Measurements from ENCODE around the gene SSR3. TPM values are rescaled to one million over a fixed set of nuclear protein-coding genes. Genes with fewer than 3 reads are reported as not detected.

The SSR3 gene
- total RNA-seq, 2 experiments from 2014 or later = 113 to 118 TPM

- DNase-seq = no peak
- Mint-ChIP-seq H3K4me3 (no peak overlapping the region), H3K27ac (no peak overlapping the region), H3K9me3 (no peaks in the 10 kb centered on the region), H3K36me3 (peaks cover 24% of the 10 kb centered on the region), H3K27me3 (no peaks in the 10 kb centered on the region), H3K4me1 (peaks cover 19% of the 10 kb centered on the region)
- POLR2A ChIA-PET = interaction anchor here (1.2 kb wide), 1 partner anchor 13 kb away, joined by 4 read pairs; the partner anchor contains the start of gene SSR3
- ATAC-seq (ENCODE audit: low read depth) = no peak
Observed at GRCh38 chr3:156542101-156543042, 12.5 kb downstream of the SSR3 start.

- Mint-ChIP-seq H3K4me3 (no peak overlapping the region), H3K27ac (no peak overlapping the region), H3K4me1 (peaks cover 14% of the 10 kb centered on the region), H3K9me3 (no peaks in the 10 kb centered on the region), H3K27me3 (no peaks in the 10 kb centered on the region), H3K36me3 (peaks cover 4% of the 10 kb centered on the region)
- DNase-seq = no peak
- POLR2A ChIA-PET = no interaction called here
- no peak for ATAC-seq (ENCODE audit: low read depth)
Observed at GRCh38 chr3:156539802-156540201, 15.1 kb downstream of the SSR3 start.

- no peak overlapping the region for H3K27ac Mint-ChIP-seq
- peaks cover 4% of the 10 kb centered on the region for H3K36me3 Mint-ChIP-seq
- no peaks in the 10 kb centered on the region for H3K9me3 Mint-ChIP-seq
- ATAC-seq (ENCODE audit: low read depth) (no peak), DNase-seq (no peak)
- H3K4me3 Mint-ChIP-seq = no peak overlapping the region
- peaks cover 9% of the 10 kb centered on the region for H3K4me1 Mint-ChIP-seq
- no peaks in the 10 kb centered on the region for H3K27me3 Mint-ChIP-seq
- POLR2A ChIA-PET = no interaction called here
Observed at GRCh38 chr3:156539051-156539450, 15.9 kb downstream of the SSR3 start.

GRCh38 chr3:156536524-156537316 is 18.2 kb downstream of the SSR3 start:
- H3K4me3 Mint-ChIP-seq = no peak overlapping the region
- H3K27ac Mint-ChIP-seq = no peak overlapping the region
- no peak for DNase-seq
- POLR2A ChIA-PET = no interaction called here
- peaks cover 8% of the 10 kb centered on the region for H3K4me1 Mint-ChIP-seq
- ATAC-seq (ENCODE audit: low read depth) = peak; percentile 15
- H3K36me3 Mint-ChIP-seq = peaks cover 2% of the 10 kb centered on the region
- H3K9me3 Mint-ChIP-seq = no peaks in the 10 kb centered on the region
- H3K27me3 Mint-ChIP-seq = no peaks in the 10 kb centered on the region

GRCh38 chr3:156535798-156536197 is 19.1 kb downstream of the SSR3 start:
- no peak for ATAC-seq (ENCODE audit: low read depth)
- Mint-ChIP-seq H3K27me3 (no peaks in the 10 kb centered on the region), H3K9me3 (no peaks in the 10 kb centered on the region), H3K4me3 (no peak overlapping the region), H3K4me1 (peaks cover 8% of the 10 kb centered on the region), H3K36me3 (peaks cover 2% of the 10 kb centered on the region), H3K27ac (no peak overlapping the region)
- DNase-seq = no peak
- POLR2A ChIA-PET = interaction anchor here (0.6 kb wide), 1 partner anchor 11 kb away, joined by 5 read pairs; no protein-coding TSS in a partner anchor

- DNase-seq (no peak), ATAC-seq (ENCODE audit: low read depth) (peak; percentile 57)
- Mint-ChIP-seq H3K4me1 (peaks cover 8% of the 10 kb centered on the region), H3K27me3 (no peaks in the 10 kb centered on the region), H3K36me3 (peaks cover 2% of the 10 kb centered on the region), H3K4me3 (no peak overlapping the region), H3K27ac (no peak overlapping the region), H3K9me3 (no peaks in the 10 kb centered on the region)
- POLR2A ChIA-PET = interaction anchor here (0.6 kb wide), 1 partner anchor 11 kb away, joined by 5 read pairs; no protein-coding TSS in a partner anchor
Observed at GRCh38 chr3:156535162-156535627, 19.7 kb downstream of the SSR3 start.

GRCh38 chr3:156533205-156533604 is 21.7 kb downstream of the SSR3 start:
- Mint-ChIP-seq H3K27me3 (no peaks in the 10 kb centered on the region), H3K4me3 (no peak overlapping the region), H3K36me3 (peaks cover 3% of the 10 kb centered on the region), H3K27ac (no peak overlapping the region), H3K9me3 (no peaks in the 10 kb centered on the region), H3K4me1 (peaks cover 8% of the 10 kb centered on the region)
- no peak for ATAC-seq (ENCODE audit: low read depth)
- POLR2A ChIA-PET = no interaction called here
- DNase-seq = no peak

- peaks cover 3% of the 10 kb centered on the region for H3K36me3 Mint-ChIP-seq
- no peaks in the 10 kb centered on the region for H3K27me3 Mint-ChIP-seq
- POLR2A ChIA-PET = no interaction called here
- DNase-seq = no peak
- H3K9me3 Mint-ChIP-seq = no peaks in the 10 kb centered on the region
- H3K4me3 Mint-ChIP-seq = no peak overlapping the region
- peaks cover 8% of the 10 kb centered on the region for H3K4me1 Mint-ChIP-seq
- no peak overlapping the region for H3K27ac Mint-ChIP-seq
- ATAC-seq (ENCODE audit: low read depth) = no peak
Observed at GRCh38 chr3:156532730-156533129, 22.2 kb downstream of the SSR3 start.

- POLR2A ChIA-PET = no interaction called here
- peaks cover 3% of the 10 kb centered on the region for H3K36me3 Mint-ChIP-seq
- no peaks in the 10 kb centered on the region for H3K9me3 Mint-ChIP-seq
- ATAC-seq (ENCODE audit: low read depth) (no peak), DNase-seq (no peak)
- peaks cover 7% of the 10 kb centered on the region for H3K4me1 Mint-ChIP-seq
- H3K27me3 Mint-ChIP-seq = peaks cover 4% of the 10 kb centered on the region
- H3K27ac Mint-ChIP-seq = no peak overlapping the region
- H3K4me3 Mint-ChIP-seq = no peak overlapping the region
Observed at GRCh38 chr3:156530980-156531379, 23.9 kb downstream of the SSR3 start.

GRCh38 chr3:156527060-156527459 is 27.9 kb downstream of the SSR3 start:
- ATAC-seq (ENCODE audit: low read depth) = no peak
- POLR2A ChIA-PET = no interaction called here

GRCh38 chr3:156525808-156526207 is 29.1 kb downstream of the SSR3 start:
- DNase-seq (no peak), ATAC-seq (ENCODE audit: low read depth) (no peak)
- Mint-ChIP-seq H3K4me3 (no peak overlapping the region), H3K4me1 (peaks cover 18% of the 10 kb centered on the region), H3K9me3 (peaks cover 4% of the 10 kb centered on the region), H3K27me3 (peaks cover 14% of the 10 kb centered on the region), H3K27ac (no peak overlapping the region), H3K36me3 (peaks cover 16% of the 10 kb centered on the region)
- POLR2A ChIA-PET = interaction anchor here (1.2 kb wide), 1 partner anchor 8 kb away, joined by 8 read pairs; no protein-coding TSS in a partner anchor

More at GRCh38 chr3:156527060-156527459, 27.9 kb downstream of the SSR3 start:
- no peak for DNase-seq
- Mint-ChIP-seq H3K36me3 (peaks cover 16% of the 10 kb centered on the region), H3K9me3 (peaks cover 4% of the 10 kb centered on the region), H3K4me3 (no peak overlapping the region), H3K27me3 (peaks cover 12% of the 10 kb centered on the region), H3K27ac (no peak overlapping the region), H3K4me1 (peaks cover 18% of the 10 kb centered on the region)

GRCh38 chr3:156522673-156523072 is 32.2 kb downstream of the SSR3 start:
- peaks cover 13% of the 10 kb centered on the region for H3K36me3 Mint-ChIP-seq
- H3K27ac Mint-ChIP-seq = no peak overlapping the region
- H3K9me3 Mint-ChIP-seq = peaks cover 6% of the 10 kb centered on the region
- DNase-seq (no peak), ATAC-seq (ENCODE audit: low read depth) (no peak)
- POLR2A ChIA-PET = no interaction called here
- H3K4me3 Mint-ChIP-seq = no peak overlapping the region
- peaks cover 20% of the 10 kb centered on the region for H3K4me1 Mint-ChIP-seq
- H3K27me3 Mint-ChIP-seq = peaks cover 39% of the 10 kb centered on the region

- POLR2A ChIA-PET = no interaction called here
- ATAC-seq (ENCODE audit: low read depth) = no peak
- no peak for DNase-seq
Observed at GRCh38 chr3:156519758-156520162, 35.2 kb downstream of the SSR3 start.

More at GRCh38 chr3:156519758-156520162, 35.2 kb downstream of the SSR3 start:
- H3K27me3 Mint-ChIP-seq = peaks cover 38% of the 10 kb centered on the region
- H3K9me3 Mint-ChIP-seq = peaks cover 6% of the 10 kb centered on the region
- H3K4me1 Mint-ChIP-seq = peaks cover 15% of the 10 kb centered on the region
- H3K36me3 Mint-ChIP-seq = peaks cover 13% of the 10 kb centered on the region
- H3K27ac Mint-ChIP-seq = no peak overlapping the region
- H3K4me3 Mint-ChIP-seq = no peak overlapping the region
